ENCODE measurements around the gene NEDD4L. TPM values are rescaled to one million over a fixed set of nuclear protein-coding genes. Genes with fewer than 3 reads are reported as not detected.

NEDD4L gene
- total and polyA plus RNA-seq, 4 donors: 10.2 to 20.3 (median 13.2) TPM

DNA sequence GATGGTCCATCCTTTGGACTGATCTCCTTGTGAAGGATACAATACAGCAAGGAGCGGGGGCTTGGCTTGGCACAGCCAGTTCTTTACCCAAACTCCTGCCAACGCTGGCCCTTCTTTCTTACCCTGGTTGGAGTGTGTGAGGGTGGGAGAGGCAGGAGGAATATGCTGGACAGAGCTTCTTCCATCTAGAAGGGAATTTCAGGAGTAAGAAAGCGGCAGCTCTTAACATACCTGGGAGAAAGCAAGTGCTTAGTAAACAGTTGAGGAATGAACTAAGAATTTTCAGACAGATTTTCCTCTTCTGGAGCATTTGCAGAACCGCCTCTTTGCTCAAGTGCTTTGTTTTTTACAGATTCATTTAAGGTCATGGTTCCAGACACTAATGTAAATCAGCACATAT is 72.8 kb downstream of the NEDD4L start:
- TF ChIP-seq YY1 (IDR thresholded peaks at IDR 0.05): no peak
- TF ChIP-seq HNF4G (IDR thresholded peaks at IDR 0.05): no peak
- TF ChIP-seq JUND (IDR thresholded peaks at IDR 0.05): no peak
- TF ChIP-seq SP1 (IDR thresholded peaks at IDR 0.05): no peak
- no peak for TF ChIP-seq HNF4A (conservative IDR thresholded peaks at IDR 0.05)
- TF ChIP-seq FOXA1 (IDR thresholded peaks at IDR 0.05): no peak
- TF ChIP-seq, protein P1, sequence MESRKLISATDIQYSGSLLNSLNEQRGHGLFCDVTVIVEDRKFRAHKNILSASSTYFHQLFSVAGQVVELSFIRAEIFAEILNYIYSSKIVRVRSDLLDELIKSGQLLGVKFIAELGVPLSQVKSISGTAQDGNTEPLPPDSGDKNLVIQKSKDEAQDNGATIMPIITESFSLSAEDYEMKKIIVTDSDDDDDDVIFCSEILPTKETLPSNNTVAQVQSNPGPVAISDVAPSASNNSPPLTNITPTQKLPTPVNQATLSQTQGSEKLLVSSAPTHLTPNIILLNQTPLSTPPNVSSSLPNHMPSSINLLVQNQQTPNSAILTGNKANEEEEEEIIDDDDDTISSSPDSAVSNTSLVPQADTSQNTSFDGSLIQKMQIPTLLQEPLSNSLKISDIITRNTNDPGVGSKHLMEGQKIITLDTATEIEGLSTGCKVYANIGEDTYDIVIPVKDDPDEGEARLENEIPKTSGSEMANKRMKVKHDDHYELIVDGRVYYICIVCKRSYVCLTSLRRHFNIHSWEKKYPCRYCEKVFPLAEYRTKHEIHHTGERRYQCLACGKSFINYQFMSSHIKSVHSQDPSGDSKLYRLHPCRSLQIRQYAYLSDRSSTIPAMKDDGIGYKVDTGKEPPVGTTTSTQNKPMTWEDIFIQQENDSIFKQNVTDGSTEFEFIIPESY (IDR thresholded peaks at IDR 0.05): no peak
- no peak for TF ChIP-seq TAF1 (conservative IDR thresholded peaks at IDR 0.05)
- no peak for TF ChIP-seq FOXA2 (IDR thresholded peaks at IDR 0.05)
- TF ChIP-seq EGR1 (IDR thresholded peaks at IDR 0.05; ENCODE audit: low read depth in 2 of 2): no peak
- WGBS: 87% methylated on average over 4 of the region's 4 CpGs
- H3K36me3 ChIP-seq (ENCODE audit: control insufficient read depth in 4 of 4, insufficient read depth in 3 of 4, low read depth in 1 of 4, low read length in 3 of 4): no peaks in the 10 kb centered on the region
- no peak for DNase-seq (ENCODE audit: low spot score)
- peak overlapping the region in 1 of 2 donors; percentile 31 for H3K27ac ChIP-seq (ENCODE audit: low read depth in 1 of 2, low read length in 2 of 2)
- H3K4me3 ChIP-seq (ENCODE audit: low read depth in 1 of 3, low read length in 3 of 3): no peak overlapping the region
- peaks cover 6 to 9% (median 7%) of the 10 kb centered on the region in 4 donors for H3K4me1 ChIP-seq (ENCODE audit: control insufficient read depth in 4 of 4, insufficient read depth in 4 of 4, low read length in 3 of 4)
- no peaks in the 10 kb centered on the region for H3K9me3 ChIP-seq (ENCODE audit: control insufficient read depth in 4 of 4, low read length in 3 of 4)
- H3K27me3 ChIP-seq (ENCODE audit: control insufficient read depth in 4 of 4, insufficient read depth in 4 of 4, low read length in 3 of 4): no peaks in the 10 kb centered on the region
- no peak overlapping the region for H3K9ac ChIP-seq (ENCODE audit: low read depth in 1 of 2, low read length in 2 of 2)

DNA sequence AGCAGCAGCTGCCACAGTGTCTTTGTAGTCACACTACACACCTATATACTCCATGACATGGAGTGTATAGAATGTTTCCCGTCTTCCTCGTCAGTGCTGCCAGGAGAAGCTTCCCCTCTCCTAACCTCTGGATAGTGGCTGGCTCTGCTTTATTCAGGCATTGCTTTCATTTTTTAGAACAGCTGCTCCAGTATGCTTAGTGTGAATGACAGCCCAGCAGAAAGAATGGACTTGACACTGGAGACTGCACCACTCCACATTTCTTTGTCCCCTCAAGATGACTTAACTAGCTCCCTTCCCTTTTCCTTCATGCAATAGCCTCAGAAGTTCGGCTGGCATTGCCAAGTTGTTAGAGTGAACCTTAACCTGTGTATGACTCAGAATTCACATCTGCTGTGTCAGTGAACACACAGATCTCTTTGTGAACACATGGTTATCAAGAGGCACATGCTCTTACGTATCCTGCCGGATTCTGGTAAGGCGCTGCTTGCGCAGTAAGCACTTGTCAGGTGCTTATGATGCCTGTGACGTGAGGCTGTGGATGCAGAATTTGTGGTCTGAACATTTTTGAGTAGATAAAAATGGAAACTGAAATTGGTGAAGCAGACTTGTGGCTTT is 73.9 kb downstream of the NEDD4L start:
- TF ChIP-seq, protein P2, sequence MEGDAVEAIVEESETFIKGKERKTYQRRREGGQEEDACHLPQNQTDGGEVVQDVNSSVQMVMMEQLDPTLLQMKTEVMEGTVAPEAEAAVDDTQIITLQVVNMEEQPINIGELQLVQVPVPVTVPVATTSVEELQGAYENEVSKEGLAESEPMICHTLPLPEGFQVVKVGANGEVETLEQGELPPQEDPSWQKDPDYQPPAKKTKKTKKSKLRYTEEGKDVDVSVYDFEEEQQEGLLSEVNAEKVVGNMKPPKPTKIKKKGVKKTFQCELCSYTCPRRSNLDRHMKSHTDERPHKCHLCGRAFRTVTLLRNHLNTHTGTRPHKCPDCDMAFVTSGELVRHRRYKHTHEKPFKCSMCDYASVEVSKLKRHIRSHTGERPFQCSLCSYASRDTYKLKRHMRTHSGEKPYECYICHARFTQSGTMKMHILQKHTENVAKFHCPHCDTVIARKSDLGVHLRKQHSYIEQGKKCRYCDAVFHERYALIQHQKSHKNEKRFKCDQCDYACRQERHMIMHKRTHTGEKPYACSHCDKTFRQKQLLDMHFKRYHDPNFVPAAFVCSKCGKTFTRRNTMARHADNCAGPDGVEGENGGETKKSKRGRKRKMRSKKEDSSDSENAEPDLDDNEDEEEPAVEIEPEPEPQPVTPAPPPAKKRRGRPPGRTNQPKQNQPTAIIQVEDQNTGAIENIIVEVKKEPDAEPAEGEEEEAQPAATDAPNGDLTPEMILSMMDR (IDR thresholded peaks at IDR 0.05; ENCODE audit: low read depth, low read length, missing input control): no peak
- TF ChIP-seq HNF4A (conservative IDR thresholded peaks at IDR 0.05) (peak; percentile 79 to 91), RXRA (IDR thresholded peaks at IDR 0.05) (peak; percentile 68 to 90), NR2F2 (IDR thresholded peaks at IDR 0.05) (peak; percentile 33), FOXA1 (IDR thresholded peaks at IDR 0.05) (peak; percentile 65), SP1 (IDR thresholded peaks at IDR 0.05) (peak; percentile 70), FOXA2 (IDR thresholded peaks at IDR 0.05) (peak; percentile 87), RAD21 (IDR thresholded peaks at IDR 0.05) (peak; percentile 50 to 58), JUND (IDR thresholded peaks at IDR 0.05) (peak; percentile 98 to 99), TAF1 (conservative IDR thresholded peaks at IDR 0.05) (no peak), GABPA (IDR thresholded peaks at IDR 0.05 in 1 of 2, conservative IDR thresholded peaks at IDR 0.05 in 1 of 2) (peak in 1 of 2 donors; percentile 40), HNF4G (IDR thresholded peaks at IDR 0.05) (no peak), EGR1 (IDR thresholded peaks at IDR 0.05; ENCODE audit: low read depth in 2 of 2) (peak in 1 of 2 donors; percentile 57), YY1 (IDR thresholded peaks at IDR 0.05) (peak; percentile 66)
- TF ChIP-seq, protein P1 (IDR thresholded peaks at IDR 0.05): peak; percentile 69
- TF ChIP-seq, protein P3, sequence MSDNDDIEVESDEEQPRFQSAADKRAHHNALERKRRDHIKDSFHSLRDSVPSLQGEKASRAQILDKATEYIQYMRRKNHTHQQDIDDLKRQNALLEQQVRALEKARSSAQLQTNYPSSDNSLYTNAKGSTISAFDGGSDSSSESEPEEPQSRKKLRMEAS (IDR thresholded peaks at IDR 0.05): peak; percentile 98
- TF ChIP-seq, protein P4, sequence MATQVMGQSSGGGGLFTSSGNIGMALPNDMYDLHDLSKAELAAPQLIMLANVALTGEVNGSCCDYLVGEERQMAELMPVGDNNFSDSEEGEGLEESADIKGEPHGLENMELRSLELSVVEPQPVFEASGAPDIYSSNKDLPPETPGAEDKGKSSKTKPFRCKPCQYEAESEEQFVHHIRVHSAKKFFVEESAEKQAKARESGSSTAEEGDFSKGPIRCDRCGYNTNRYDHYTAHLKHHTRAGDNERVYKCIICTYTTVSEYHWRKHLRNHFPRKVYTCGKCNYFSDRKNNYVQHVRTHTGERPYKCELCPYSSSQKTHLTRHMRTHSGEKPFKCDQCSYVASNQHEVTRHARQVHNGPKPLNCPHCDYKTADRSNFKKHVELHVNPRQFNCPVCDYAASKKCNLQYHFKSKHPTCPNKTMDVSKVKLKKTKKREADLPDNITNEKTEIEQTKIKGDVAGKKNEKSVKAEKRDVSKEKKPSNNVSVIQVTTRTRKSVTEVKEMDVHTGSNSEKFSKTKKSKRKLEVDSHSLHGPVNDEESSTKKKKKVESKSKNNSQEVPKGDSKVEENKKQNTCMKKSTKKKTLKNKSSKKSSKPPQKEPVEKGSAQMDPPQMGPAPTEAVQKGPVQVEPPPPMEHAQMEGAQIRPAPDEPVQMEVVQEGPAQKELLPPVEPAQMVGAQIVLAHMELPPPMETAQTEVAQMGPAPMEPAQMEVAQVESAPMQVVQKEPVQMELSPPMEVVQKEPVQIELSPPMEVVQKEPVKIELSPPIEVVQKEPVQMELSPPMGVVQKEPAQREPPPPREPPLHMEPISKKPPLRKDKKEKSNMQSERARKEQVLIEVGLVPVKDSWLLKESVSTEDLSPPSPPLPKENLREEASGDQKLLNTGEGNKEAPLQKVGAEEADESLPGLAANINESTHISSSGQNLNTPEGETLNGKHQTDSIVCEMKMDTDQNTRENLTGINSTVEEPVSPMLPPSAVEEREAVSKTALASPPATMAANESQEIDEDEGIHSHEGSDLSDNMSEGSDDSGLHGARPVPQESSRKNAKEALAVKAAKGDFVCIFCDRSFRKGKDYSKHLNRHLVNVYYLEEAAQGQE (IDR thresholded peaks at IDR 0.05): peak; percentile 53
- TF ChIP-seq, protein P5, sequence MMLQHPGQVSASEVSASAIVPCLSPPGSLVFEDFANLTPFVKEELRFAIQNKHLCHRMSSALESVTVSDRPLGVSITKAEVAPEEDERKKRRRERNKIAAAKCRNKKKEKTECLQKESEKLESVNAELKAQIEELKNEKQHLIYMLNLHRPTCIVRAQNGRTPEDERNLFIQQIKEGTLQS (IDR thresholded peaks at IDR 0.05): peak; percentile 97

More for the DNA sequence above, 73.9 kb downstream of the NEDD4L start:
- Histone ChIP-seq H3K27ac (ENCODE audit: low read depth in 1 of 2, low read length in 2 of 2) (peak overlapping the region; percentile 68 to 96), H3K4me1 (ENCODE audit: control insufficient read depth in 4 of 4, insufficient read depth in 4 of 4, low read length in 3 of 4) (peaks cover 6 to 9% (median 7%) of the 10 kb centered on the region in 4 donors), H3K4me3 (ENCODE audit: low read depth in 1 of 3, low read length in 3 of 3) (no peak overlapping the region), H3K36me3 (ENCODE audit: control insufficient read depth in 4 of 4, insufficient read depth in 3 of 4, low read depth in 1 of 4, low read length in 3 of 4) (no peaks in the 10 kb centered on the region), H3K9ac (ENCODE audit: low read depth in 1 of 2, low read length in 2 of 2) (peak overlapping the region in 1 of 2 donors; percentile 28), H3K9me3 (ENCODE audit: control insufficient read depth in 4 of 4, low read length in 3 of 4) (no peaks in the 10 kb centered on the region), H3K27me3 (ENCODE audit: control insufficient read depth in 4 of 4, insufficient read depth in 4 of 4, low read length in 3 of 4) (no peaks in the 10 kb centered on the region)
- no peak for DNase-seq (ENCODE audit: low spot score)
- WGBS: 21% methylated on average over 8 of the region's 8 CpGs

Data from liver (tissue), 9 donors.